Parathyroid adenoma (tissue), 2 donors: ENCODE results near the gene TRIM32.

Source experiments
- H2AFZ ChIP-seq: fragments of 300-600 bp; sonication (generic); one replicate; pipeline ENCODE4 v1.7.0; 2017; ENCODE audit warnings: antibody characterized with exemption, mild to moderate bottlenecking
- H3K27ac ChIP-seq: fragments of 300-600 bp; sonication (generic); one replicate; pipeline ENCODE4 v1.7.0; 2017
- H3K27me3 ChIP-seq: fragments of 300-600 bp; sonication (generic); one replicate; pipeline ENCODE4 v1.7.0; 2017; ENCODE audit warnings: low read length; ENCODE audit not compliant: control insufficient read depth, insufficient read depth
- H3K36me3 ChIP-seq: fragments of 300-600 bp; sonication (generic); one replicate; pipeline ENCODE4 v1.7.0; 2017; ENCODE audit warnings: low read length; ENCODE audit not compliant: control insufficient read depth, insufficient read depth
- H3K4me1 ChIP-seq: fragments of 300-600 bp; sonication (generic); one replicate; pipeline ENCODE4 v1.7.0; 2017; ENCODE audit warnings: control low read depth
- H3K4me2 ChIP-seq: fragments of 300-600 bp; sonication (generic); one replicate; pipeline ENCODE4 v1.7.0; 2017; ENCODE audit warnings: low read length
- H3K4me3 ChIP-seq: fragments of 300-600 bp; sonication (generic); one replicate; pipeline ENCODE4 v1.7.0; 2017; ENCODE audit warnings: low read depth, low read length
- H3K79me2 ChIP-seq: fragments of 300-600 bp; sonication (generic); one replicate; pipeline ENCODE4 v1.7.0; 2017; ENCODE audit warnings: control low read depth
- H3K9ac ChIP-seq: fragments of 300-600 bp; sonication (generic); one replicate; pipeline ENCODE4 v1.7.0; 2017; ENCODE audit warnings: mild to moderate bottlenecking
- H3K9me3 ChIP-seq: fragments of 300-600 bp; sonication (generic); one replicate; pipeline ENCODE4 v1.7.0; 2017; ENCODE audit warnings: low read length; ENCODE audit not compliant: control insufficient read depth
- CTCF ChIP-seq: fragments of 300-600 bp; sonication (generic); IDR thresholded peaks from one replicate; pipeline ENCODE4 v1.7.0; 2017; ENCODE audit warnings: antibody characterized with exemption, mild to moderate bottlenecking
- donor health status: primary hyperparathyroidism.

TRIM32 gene

GRCh38 chr9:116662646-116663310 lies 24.3 kb upstream of the TRIM32 start:
- no peaks in the 10 kb centered on the region for H3K36me3 ChIP-seq
- H3K4me3 ChIP-seq = no peak overlapping the region
- no peak overlapping the region for H3K9ac ChIP-seq
- H3K27ac ChIP-seq = peak overlapping the region; percentile 57
- no peaks in the 10 kb centered on the region for H3K4me1 ChIP-seq
- H2AFZ ChIP-seq = no peak overlapping the region
- H3K4me2 ChIP-seq = no peak overlapping the region
- TF ChIP-seq CTCF = no peak
- H3K27me3 ChIP-seq = no peaks in the 10 kb centered on the region
- H3K79me2 ChIP-seq = no peaks in the 10 kb centered on the region
- H3K9me3 ChIP-seq = no peaks in the 10 kb centered on the region

- H2AFZ ChIP-seq = no peak overlapping the region
- no peak overlapping the region for H3K9ac ChIP-seq
- no peak overlapping the region for H3K4me2 ChIP-seq
- no peak for TF ChIP-seq CTCF
- no peaks in the 10 kb centered on the region for H3K9me3 ChIP-seq
- H3K27ac ChIP-seq = peak overlapping the region; percentile 57
- no peaks in the 10 kb centered on the region for H3K79me2 ChIP-seq
- no peaks in the 10 kb centered on the region for H3K36me3 ChIP-seq
- no peak overlapping the region for H3K4me3 ChIP-seq
- no peaks in the 10 kb centered on the region for H3K4me1 ChIP-seq
- no peaks in the 10 kb centered on the region for H3K27me3 ChIP-seq
These were observed 23.5 kb upstream of the TRIM32 start for GRCh38 chr9:116663581-116663980.

- Histone ChIP-seq H3K4me1 (no peaks in the 10 kb centered on the region), H3K36me3 (no peaks in the 10 kb centered on the region), H3K9me3 (no peaks in the 10 kb centered on the region), H3K4me2 (no peak overlapping the region), H3K79me2 (no peaks in the 10 kb centered on the region), H3K9ac (no peak overlapping the region), H3K27ac (no peak overlapping the region), H3K4me3 (no peak overlapping the region), H3K27me3 (no peaks in the 10 kb centered on the region), H2AFZ (no peak overlapping the region)
- no peak for TF ChIP-seq CTCF
These were observed 18.0 kb upstream of the TRIM32 start for GRCh38 chr9:116668970-116669695.

GRCh38 chr9:116671605-116672004 lies 15.5 kb upstream of the TRIM32 start:
- no peak for TF ChIP-seq CTCF
- H3K79me2 ChIP-seq = no peaks in the 10 kb centered on the region
- no peaks in the 10 kb centered on the region for H3K27me3 ChIP-seq
- H3K9me3 ChIP-seq = no peaks in the 10 kb centered on the region
- no peaks in the 10 kb centered on the region for H3K4me1 ChIP-seq
- H3K27ac ChIP-seq = no peak overlapping the region
- no peak overlapping the region for H3K4me2 ChIP-seq
- H2AFZ ChIP-seq = no peak overlapping the region
- H3K4me3 ChIP-seq = no peak overlapping the region
- H3K36me3 ChIP-seq = no peaks in the 10 kb centered on the region
- no peak overlapping the region for H3K9ac ChIP-seq
